ENCODE measurements around the gene NDEL1. TPM values are rescaled to one million over a fixed set of nuclear protein-coding genes. Genes with fewer than 3 reads are reported as not detected.
"Not testable (repeated sequence)": the region's sequence is repeated elsewhere in the genome, so short reads cannot be mapped to it uniquely, and the experiment has no call there.

Gene NDEL1
- total RNA-seq, 1 donor from 2014 or later, result 51.7 TPM

DNA sequence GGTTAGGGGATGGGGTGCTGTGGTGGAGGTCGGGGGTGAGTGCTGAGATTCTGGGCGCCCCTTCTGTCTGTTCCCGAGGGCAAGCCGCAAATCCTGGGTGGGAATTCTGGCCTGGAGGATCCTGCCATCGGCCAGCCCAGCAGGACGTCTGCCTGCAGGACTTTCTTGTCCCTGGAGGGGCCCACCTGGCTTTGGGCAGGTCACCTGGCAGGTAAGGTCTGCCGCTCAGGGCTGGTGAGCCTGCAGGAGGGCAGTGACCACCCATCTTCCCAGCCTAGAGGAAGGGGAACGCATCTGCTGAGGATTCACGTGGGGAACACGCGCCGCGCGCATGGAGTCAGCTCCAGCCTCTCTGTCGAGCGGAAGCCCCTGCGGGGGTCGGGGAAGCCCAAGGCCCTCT lies 43.4 kb upstream of the NDEL1 start:
- no peak for DNase-seq
- no peaks in the 10 kb centered on the region for H3K4me1 Mint-ChIP-seq (ENCODE audit: low read depth, unreplicated experiment)
- H3K4me3 Mint-ChIP-seq (ENCODE audit: unreplicated experiment), result no peak overlapping the region
- H3K36me3 Mint-ChIP-seq (ENCODE audit: unreplicated experiment), result no peaks in the 10 kb centered on the region
- no peak overlapping the region for H3K27ac Mint-ChIP-seq (ENCODE audit: unreplicated experiment)
- H3K9me3 Mint-ChIP-seq (ENCODE audit: unreplicated experiment), result no peaks in the 10 kb centered on the region
- TF ChIP-seq CTCF (IDR thresholded peaks at IDR 0.05; ENCODE audit: partially characterized antibody, unreplicated experiment), result no peak
- peaks cover 2% of the 10 kb centered on the region for H3K27me3 Mint-ChIP-seq (ENCODE audit: unreplicated experiment)

DNA sequence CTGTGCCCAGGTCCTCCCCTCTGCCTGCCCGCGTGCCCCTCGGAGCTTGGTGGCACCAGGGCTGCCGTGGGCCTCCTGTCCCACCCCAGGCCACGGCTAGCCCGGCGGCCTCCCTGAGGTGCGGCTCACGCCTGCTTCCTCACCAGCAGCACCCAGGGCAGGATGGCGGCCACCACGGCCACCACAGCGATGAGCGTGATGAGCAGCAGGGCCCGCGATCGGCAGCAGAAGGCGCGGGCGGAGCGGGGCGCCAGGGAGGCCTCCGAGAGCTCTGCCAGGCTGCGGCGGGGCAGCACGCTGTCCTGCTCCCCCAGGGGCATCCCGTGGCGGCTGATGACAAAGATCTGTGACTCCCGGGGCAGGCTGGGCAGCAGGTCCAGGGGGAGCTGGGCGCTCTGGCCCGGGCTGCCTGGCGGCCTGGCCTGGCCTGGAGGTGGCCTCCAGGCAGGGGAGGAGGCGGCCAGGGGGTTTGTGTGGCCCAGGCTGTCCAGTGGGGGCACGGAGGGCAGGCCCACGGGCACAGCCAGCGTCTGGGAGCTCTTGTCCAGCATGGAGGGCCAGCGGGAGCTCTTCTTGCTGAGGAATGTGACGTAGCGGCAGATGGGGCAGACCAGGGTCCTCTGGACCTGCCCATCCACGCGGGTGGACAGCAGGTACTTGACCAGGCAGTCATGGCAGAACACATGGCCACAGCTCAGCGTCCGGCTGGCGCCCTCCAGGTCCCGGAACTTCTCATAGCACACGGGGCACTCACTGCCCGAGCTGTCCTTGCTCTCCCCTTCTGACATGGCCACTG lies 42.8 kb upstream of the NDEL1 start:
- Mint-ChIP-seq H3K27ac (ENCODE audit: unreplicated experiment) (no peak overlapping the region), H3K9me3 (ENCODE audit: unreplicated experiment) (no peaks in the 10 kb centered on the region), H3K36me3 (ENCODE audit: unreplicated experiment) (no peaks in the 10 kb centered on the region), H3K4me3 (ENCODE audit: unreplicated experiment) (no peak overlapping the region), H3K27me3 (ENCODE audit: unreplicated experiment) (peaks cover 4% of the 10 kb centered on the region), H3K4me1 (ENCODE audit: low read depth, unreplicated experiment) (no peaks in the 10 kb centered on the region)
- no peak for TF ChIP-seq CTCF (IDR thresholded peaks at IDR 0.05; ENCODE audit: partially characterized antibody, unreplicated experiment)
- no peak for DNase-seq

DNA sequence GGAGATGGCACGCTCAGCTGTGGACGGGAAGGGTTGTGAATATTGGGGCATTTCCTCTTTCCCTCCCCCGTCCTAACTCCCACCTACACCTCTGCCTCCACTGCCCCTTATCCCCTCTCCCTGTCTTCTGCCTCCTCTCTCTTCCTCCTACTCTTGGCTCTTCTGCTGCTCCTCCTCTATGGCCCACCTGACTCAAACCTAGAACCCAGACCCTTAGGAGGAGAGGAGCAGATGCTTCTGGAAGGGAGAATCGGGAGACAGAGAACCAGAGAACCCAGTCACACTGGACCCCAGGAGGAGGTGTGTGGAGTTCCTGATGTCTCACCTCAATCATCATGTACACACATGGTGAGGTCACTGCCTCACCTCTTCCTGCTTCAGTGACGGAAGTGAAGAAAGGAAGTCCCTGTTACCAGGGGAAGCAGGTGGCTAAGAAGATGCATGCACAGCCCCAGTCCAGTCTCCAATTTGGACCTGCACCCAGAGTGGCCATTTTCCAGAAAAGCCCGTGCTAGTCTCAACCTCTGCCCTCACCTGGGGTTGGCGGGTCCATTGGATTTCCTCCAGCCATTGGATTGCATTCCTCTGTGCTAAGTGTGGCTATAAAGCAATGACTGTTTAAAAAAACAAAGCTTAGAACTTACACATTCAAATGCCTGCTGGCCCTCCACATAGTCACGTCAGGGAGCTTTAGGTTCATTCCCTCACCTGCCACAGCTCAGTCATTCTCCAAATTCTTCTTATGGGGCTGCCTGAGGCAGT lies 42.0 kb upstream of the NDEL1 start:
- no peak overlapping the region for H3K27ac Mint-ChIP-seq (ENCODE audit: unreplicated experiment)
- TF ChIP-seq CTCF (IDR thresholded peaks at IDR 0.05; ENCODE audit: partially characterized antibody, unreplicated experiment), result no peak
- no peaks in the 10 kb centered on the region for H3K36me3 Mint-ChIP-seq (ENCODE audit: unreplicated experiment)

DNA sequence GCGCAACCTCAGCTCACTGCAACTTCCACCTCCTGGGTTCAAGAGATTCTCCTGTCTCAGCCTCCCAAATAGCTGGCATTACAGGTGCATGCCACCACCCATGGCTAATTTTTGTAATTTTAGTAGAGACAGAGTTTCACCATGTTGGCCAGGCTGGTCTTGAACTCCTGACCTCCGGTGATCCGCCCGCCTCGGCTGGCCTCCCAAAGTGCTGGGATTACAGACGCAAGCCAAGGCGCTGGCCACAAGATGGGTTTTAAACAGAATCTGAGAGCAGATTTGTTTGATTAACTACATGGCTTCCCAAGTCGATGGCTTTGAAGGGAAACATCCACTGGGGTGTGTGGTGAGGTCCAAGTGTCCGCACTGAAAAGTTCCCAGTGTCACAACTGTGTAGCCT lies 41.2 kb upstream of the NDEL1 start:
- H3K36me3 Mint-ChIP-seq (ENCODE audit: unreplicated experiment); H3K9me3 Mint-ChIP-seq (ENCODE audit: unreplicated experiment): not testable (repeated sequence)

More for the DNA sequence above, 42.0 kb upstream of the NDEL1 start:
- Mint-ChIP-seq H3K9me3 (ENCODE audit: unreplicated experiment) (no peaks in the 10 kb centered on the region), H3K27me3 (ENCODE audit: unreplicated experiment) (peaks cover 4% of the 10 kb centered on the region), H3K4me1 (ENCODE audit: low read depth, unreplicated experiment) (no peaks in the 10 kb centered on the region), H3K4me3 (ENCODE audit: unreplicated experiment) (no peak overlapping the region)
- no peak for DNase-seq

GRCh38 chr17:8397636-8398035 lies 38.0 kb upstream of the NDEL1 start, which contains the start of gene RNF222:
Gene RNF222 (minus strand): TSS chr17:8397827. CDS start chr17:8393461, 4,366 bp downstream.
- Mint-ChIP-seq H3K4me1 (ENCODE audit: low read depth, unreplicated experiment) (no peaks in the 10 kb centered on the region), H3K4me3 (ENCODE audit: unreplicated experiment) (no peak within 1 kb of the TSS), H3K27ac (ENCODE audit: unreplicated experiment) (no peak within 1 kb of the TSS), H3K9me3 (ENCODE audit: unreplicated experiment) (no peaks in the 10 kb centered on the region), H3K27me3 (ENCODE audit: unreplicated experiment) (peaks cover 4% of the 10 kb centered on the region), H3K36me3 (ENCODE audit: unreplicated experiment) (no peaks in the 10 kb centered on the region)
- TF ChIP-seq CTCF (IDR thresholded peaks at IDR 0.05; ENCODE audit: partially characterized antibody, unreplicated experiment), result no peak
- DNase-seq, result no peak

More for the DNA sequence above, 41.2 kb upstream of the NDEL1 start:
- H3K27me3 Mint-ChIP-seq (ENCODE audit: unreplicated experiment); H3K4me1 Mint-ChIP-seq (ENCODE audit: low read depth, unreplicated experiment); H3K4me3 Mint-ChIP-seq (ENCODE audit: unreplicated experiment); DNase-seq; H3K27ac Mint-ChIP-seq (ENCODE audit: unreplicated experiment): not testable (repeated sequence)

All from glutamatergic neuron (in vitro differentiated cells).